Stimulated activated CD8-positive, alpha-beta memory T cell treated with anti-CD3 and anti-CD28 coated beads, Interleukin-2, amount 100 ng/mL, for 1 hour (primary cell): ENCODE data around the gene SETD3.

Experiments
- DNase-seq, 2 donors: peaks; one replicate each; pipeline ENCODE4 v3.0.0-alpha.2; 2020; ENCODE audit warnings: low read depth in 2 of 2

SETD3 gene

GRCh38 chr14:99516871-99517642 lies 36.4 kb upstream of the SETD3 start:
- DNase-seq, result no peak

GRCh38 chr14:99516156-99516870 lies 35.7 kb upstream of the SETD3 start:
- DNase-seq, result no peak

- no peak for DNase-seq
Observed at GRCh38 chr14:99515301-99516155, 34.9 kb upstream of the SETD3 start.

- no peak for DNase-seq
Observed at GRCh38 chr14:99514552-99515300, 34.1 kb upstream of the SETD3 start.

GRCh38 chr14:99513946-99514551 lies 33.4 kb upstream of the SETD3 start:
- no peak for DNase-seq

GRCh38 chr14:99513183-99513694 lies 32.6 kb upstream of the SETD3 start:
- DNase-seq, result no peak

GRCh38 chr14:99512571-99513182 lies 32.0 kb upstream of the SETD3 start:
- DNase-seq, result no peak

- no peak for DNase-seq
Observed at GRCh38 chr14:99512110-99512449, 31.4 kb upstream of the SETD3 start.

GRCh38 chr14:99511421-99512109 lies 30.9 kb upstream of the SETD3 start:
- no peak for DNase-seq

GRCh38 chr14:99510556-99511139 lies 30.0 kb upstream of the SETD3 start:
- no peak for DNase-seq

GRCh38 chr14:99509871-99510555 lies 29.4 kb upstream of the SETD3 start:
- no peak for DNase-seq

- no peak for DNase-seq
Observed at GRCh38 chr14:99508896-99509629, 28.4 kb upstream of the SETD3 start.

- no peak for DNase-seq
Observed at GRCh38 chr14:99507860-99508640, 27.4 kb upstream of the SETD3 start.

GRCh38 chr14:99506276-99506675 lies 25.6 kb upstream of the SETD3 start:
- no peak for DNase-seq

- no peak for DNase-seq
Observed at GRCh38 chr14:99505089-99505488, 24.4 kb upstream of the SETD3 start.

- no peak for DNase-seq
Observed at GRCh38 chr14:99503848-99504453, 23.3 kb upstream of the SETD3 start.

- DNase-seq, result no peak
Observed at GRCh38 chr14:99502989-99503421, 22.3 kb upstream of the SETD3 start.
